GM21576 (cell line): ENCODE data around the gene ANXA2.

Experiments
- ATAC-seq: cut with Tn5 transposase; IDR thresholded peaks from one replicate; pipeline ENCODE4 v1.9.1; 2021; ENCODE audit warnings: mild to moderate bottlenecking, moderate library complexity; ENCODE audit not compliant: unreplicated experiment

Gene ANXA2

GRCh38 chr15:60390871-60391501 is 6.8 kb downstream of the ANXA2 start:
- ATAC-seq = no peak

DNA sequence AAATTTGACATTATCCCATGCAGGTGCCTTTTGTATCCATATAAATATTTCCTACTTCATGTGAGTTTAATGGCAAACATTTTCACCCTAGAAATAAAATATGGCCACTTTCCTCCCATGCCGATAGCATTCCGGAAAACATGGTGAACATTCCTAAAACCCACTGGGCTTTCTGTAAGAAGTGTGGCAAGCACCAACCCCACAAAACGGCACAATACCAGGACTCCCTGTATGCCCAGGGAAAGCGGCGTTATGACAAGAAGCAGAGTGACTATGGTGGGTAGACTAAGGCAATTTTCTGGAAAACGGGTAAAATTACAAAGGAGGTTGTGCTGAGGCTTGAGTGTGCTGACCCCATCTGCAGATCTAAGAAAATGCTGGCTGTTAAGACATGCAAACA is 7.6 kb downstream of the ANXA2 start:
- ATAC-seq = no peak

GRCh38 chr15:60389261-60390077 is 8.3 kb downstream of the ANXA2 start:
- ATAC-seq = peak; percentile 61

DNA sequence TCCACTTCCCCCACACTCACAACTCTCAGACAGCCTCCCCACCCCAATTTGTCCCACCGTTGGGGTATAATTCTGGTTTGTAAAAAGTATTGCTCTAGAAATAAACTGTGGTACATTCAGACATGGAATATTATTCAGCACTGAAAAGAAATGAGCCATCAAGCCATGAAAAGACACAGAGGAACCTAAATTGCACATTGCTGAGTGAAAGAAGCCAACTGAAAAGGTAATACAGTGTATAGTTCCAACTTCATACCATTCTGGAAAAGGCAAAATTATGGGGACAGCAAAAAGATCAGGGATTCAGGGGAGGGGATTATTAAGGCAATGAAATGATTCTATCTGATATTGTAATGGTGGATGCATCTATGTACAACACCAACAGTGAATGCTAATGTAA is 10.5 kb downstream of the ANXA2 start:
- ATAC-seq = no peak

DNA sequence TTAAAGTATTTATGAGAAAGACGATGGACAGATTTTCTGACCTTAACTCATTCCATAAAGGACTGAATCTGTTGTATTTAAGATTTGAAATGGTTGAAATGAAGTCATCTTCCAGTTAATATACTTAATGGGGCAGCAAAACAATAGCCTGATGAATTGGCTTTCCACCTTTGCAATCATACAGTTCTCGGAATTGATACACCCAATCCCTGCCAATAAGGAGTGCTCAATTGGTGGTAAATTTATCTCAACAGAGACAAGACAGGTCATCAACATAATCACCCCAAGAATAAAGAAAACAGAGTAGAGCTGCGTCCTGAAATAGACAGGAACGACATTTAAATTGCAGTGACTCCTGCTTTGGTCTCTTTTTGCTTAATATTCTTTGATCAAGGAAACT is 11.2 kb downstream of the ANXA2 start:
- no peak for ATAC-seq

- no peak for ATAC-seq
These were observed 11.9 kb downstream of the ANXA2 start for GRCh38 chr15:60385620-60386552.

DNA sequence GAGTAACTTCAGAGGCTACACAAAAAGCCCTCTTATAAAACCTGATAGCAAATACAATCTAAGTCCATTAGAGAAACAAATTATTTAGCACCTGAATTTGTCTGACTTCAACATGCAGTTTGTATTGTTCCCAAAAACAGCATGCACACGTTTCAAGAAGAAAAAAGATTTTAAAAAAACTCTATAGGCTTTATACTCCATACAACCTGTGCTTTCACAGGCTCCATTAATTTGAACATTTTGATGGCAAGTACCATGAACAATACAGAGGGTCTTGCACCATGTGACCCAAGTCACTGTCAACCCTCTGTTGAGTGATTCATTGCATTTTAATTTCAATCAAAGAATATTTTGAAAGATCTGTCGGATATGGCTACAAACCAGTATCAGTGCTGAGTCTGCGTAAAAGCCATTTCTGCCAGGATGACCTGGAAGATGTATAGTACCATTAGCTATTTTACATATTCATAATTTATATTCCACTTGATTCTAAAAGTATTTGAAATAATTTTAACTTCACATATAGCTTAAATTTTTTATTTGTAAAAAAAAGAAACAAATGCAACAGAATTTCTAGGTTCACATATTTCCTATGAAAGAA is 13.2 kb downstream of the ANXA2 start:
- no peak for ATAC-seq

DNA sequence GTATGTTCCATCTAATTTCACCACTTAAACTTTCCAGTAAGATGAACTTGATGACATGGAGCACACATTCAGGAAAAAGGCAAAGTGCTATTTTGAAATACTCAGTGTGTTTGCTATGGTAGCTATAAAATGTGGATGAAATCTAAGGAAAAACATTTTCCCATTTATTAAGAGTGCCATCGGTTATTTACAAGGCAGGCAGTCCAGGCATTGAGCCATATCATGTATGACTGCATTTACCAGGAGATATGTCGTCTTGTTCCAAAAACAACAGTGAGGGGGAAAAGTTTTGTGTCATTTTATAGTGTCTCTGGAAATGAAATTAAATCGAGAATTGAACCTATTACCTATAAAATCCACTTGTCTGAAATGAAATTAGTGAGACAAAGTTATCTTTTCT is 13.7 kb downstream of the ANXA2 start:
- ATAC-seq = no peak

DNA sequence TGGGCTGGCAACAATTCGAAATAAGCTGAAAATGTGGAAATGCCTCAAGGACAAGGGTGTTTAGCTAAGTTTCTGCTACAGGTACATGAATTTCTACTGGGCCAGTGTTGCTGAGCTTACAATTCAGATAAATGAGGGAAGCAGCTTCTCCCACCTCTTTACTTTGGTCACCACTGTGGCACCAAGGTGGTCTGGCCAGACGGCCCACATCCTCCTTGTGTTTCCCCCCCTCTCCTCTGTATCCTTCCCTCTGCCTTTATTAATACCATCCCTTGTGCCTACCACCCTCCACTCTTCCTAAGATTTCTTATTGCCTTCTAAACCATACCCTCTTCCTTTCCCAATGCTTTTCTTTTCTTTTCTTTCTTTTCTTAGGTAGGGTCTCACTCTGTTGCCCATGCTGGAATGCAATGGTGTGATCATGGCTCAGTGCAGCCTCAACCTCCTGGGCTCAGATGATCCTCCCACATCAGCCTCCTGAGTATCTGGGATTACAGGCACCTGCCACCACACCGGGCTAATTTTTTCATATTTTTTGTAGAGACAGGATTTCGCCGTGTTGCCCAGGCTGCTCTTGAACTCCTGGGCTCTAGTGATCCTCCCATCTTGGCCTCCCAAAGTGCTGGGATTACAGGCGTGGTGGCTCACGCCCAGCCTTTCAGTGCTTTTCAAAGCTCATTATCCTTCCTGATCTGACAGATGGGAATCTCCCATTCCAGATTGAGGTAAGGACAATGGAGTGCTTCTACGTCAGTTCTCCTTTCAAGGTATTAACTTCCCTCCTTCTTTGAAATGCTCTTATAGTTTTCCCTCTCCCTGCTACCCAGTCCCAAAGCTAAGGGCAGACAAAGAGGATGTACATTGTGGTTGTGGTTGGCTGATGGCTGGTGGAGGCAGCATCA is 14.8 kb downstream of the ANXA2 start:
- ATAC-seq = no peak

GRCh38 chr15:60381148-60381788 is 16.5 kb downstream of the ANXA2 start:
- no peak for ATAC-seq

- ATAC-seq = no peak
These were observed 18.1 kb downstream of the ANXA2 start for GRCh38 chr15:60379525-60380274.

DNA sequence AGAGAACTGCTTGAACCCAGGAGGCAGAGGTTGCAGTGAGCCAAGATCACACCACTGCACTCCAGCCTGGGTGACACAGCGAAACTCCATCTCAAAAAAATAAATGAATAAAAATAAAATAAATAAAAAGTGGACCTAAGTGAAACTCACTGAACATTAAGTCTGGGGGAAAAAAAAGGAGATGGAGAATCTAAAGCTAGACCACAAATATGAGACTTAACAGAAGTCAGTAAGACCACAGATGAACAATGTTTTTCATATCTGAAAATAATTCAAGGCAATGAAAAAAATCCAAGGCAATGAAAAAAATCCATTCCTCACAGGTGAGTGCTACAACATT is 18.6 kb downstream of the ANXA2 start:
- no peak for ATAC-seq

DNA sequence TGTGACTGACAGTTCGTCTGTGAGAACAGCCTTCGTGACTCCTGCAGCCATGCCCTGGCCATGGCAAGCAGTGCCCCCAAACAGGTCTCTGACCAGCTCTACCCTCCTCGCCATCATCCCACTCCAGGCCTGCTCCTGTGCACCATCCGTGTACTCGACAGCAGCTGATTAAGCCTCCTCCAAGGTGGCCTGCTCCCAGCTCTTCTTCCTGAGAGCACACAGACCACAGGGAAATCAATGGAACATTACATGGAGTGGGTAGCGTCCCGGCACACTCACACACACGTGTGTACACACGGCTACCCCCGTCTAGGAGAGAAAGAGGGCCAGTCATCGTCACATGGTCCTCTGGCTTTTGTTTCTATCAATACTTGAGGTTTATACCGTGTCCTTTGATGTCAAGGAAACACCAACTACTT is 21.1 kb downstream of the ANXA2 start:
- ATAC-seq = no peak

- ATAC-seq = no peak
These were observed 22.5 kb downstream of the ANXA2 start for GRCh38 chr15:60375306-60375705.

DNA sequence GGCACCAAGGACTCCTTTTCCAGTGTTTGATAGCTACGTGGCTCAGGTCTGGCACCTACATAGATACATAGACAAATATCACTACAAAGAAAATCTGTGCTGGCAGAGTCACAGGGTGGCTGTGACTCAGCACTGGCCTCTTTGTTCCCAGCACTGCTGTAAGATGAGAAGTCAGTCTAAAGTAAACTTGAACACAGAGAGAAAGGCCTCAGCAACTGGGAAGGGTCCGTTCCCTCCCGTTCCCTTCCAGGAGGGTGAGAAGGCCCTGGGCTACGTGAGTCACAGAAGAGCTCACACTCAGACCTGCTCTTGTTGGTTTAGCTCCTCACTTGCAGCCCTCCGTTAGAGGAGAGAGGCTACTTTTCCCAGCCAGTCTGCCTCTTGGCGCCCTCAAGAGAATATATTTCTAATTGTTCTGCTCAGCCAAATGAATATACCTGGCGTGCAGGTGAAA is 23.1 kb downstream of the ANXA2 start:
- no peak for ATAC-seq

- no peak for ATAC-seq
These were observed 23.6 kb downstream of the ANXA2 start for GRCh38 chr15:60374209-60374608.

DNA sequence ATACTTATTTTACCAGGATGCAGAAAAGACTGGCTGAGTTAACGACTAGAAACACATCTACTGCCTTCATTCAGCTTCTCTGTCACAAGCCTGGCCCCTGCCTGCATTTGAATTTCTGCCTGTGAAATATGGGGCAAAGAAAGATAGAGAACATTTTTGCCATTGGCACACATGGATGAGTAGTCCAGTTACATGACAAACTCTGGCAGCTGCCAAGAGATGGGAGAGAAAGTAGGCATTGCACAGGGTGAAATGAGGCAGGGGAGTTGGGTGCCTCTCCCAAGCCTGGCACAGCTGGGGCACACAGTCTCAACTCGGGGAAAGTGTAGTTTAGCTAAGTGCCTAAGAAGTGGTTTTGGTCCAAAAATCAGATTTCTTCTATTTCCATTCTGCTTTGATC is 24.0 kb downstream of the ANXA2 start:
- ATAC-seq = no peak

GRCh38 chr15:60373327-60373726 is 24.5 kb downstream of the ANXA2 start:
- no peak for ATAC-seq

GRCh38 chr15:60372756-60373155 is 25.0 kb downstream of the ANXA2 start:
- no peak for ATAC-seq
